ENCODE measurements around the gene TYW5. TPM values are rescaled to one million over a fixed set of nuclear protein-coding genes. Genes with fewer than 3 reads are reported as not detected.
A peak's percentile ranks its signal among the peaks of the same experiment; 100 is the strongest.

The TYW5 gene
- total and polyA plus RNA-seq, 9 donors, result 5.9 to 8.8 (median 7.4) TPM

- Histone ChIP-seq H3K4me3 (ENCODE audit: low read length) (no peak overlapping the region), H3K36me3 (ENCODE audit: control insufficient read depth, insufficient read depth, low read length) (no peaks in the 10 kb centered on the region), H3K27me3 (ENCODE audit: control insufficient read depth, insufficient read depth, low read length) (no peaks in the 10 kb centered on the region), H3K27ac (ENCODE audit: low read length) (no peak overlapping the region), H3K4me1 (ENCODE audit: control insufficient read depth, insufficient read depth, low read length) (peaks cover 15% of the 10 kb centered on the region), H3K9me3 (replicated peaks; ENCODE audit: control insufficient read depth, low read depth, low read length) (no peaks in the 10 kb centered on the region)
- WGBS (ENCODE audit: insufficient coverage), result 83% methylated on average over 1 of the region's 5 CpGs
- DNase-seq, result no peak
Measured at GRCh38 chr2:199989822-199990221, 34.5 kb upstream of the TYW5 start.

GRCh38 chr2:199988151-199988550 is 32.9 kb upstream of the TYW5 start:
- Histone ChIP-seq H3K4me3 (ENCODE audit: low read length) (no peak overlapping the region), H3K4me1 (ENCODE audit: control insufficient read depth, insufficient read depth, low read length) (peaks cover 24% of the 10 kb centered on the region), H3K27me3 (ENCODE audit: control insufficient read depth, insufficient read depth, low read length) (no peaks in the 10 kb centered on the region), H3K9me3 (replicated peaks; ENCODE audit: control insufficient read depth, low read depth, low read length) (no peaks in the 10 kb centered on the region), H3K27ac (ENCODE audit: low read length) (peak overlapping the region; percentile 87), H3K36me3 (ENCODE audit: control insufficient read depth, insufficient read depth, low read length) (no peaks in the 10 kb centered on the region)
- DNase-seq, result peak; percentile 94
- WGBS (ENCODE audit: insufficient coverage), result 0% methylated on average over 2 of the region's 7 CpGs

- Histone ChIP-seq H3K4me3 (ENCODE audit: low read length) (no peak overlapping the region), H3K27me3 (ENCODE audit: control insufficient read depth, insufficient read depth, low read length) (no peaks in the 10 kb centered on the region), H3K36me3 (ENCODE audit: control insufficient read depth, insufficient read depth, low read length) (no peaks in the 10 kb centered on the region), H3K4me1 (ENCODE audit: control insufficient read depth, insufficient read depth, low read length) (peaks cover 25% of the 10 kb centered on the region), H3K9me3 (replicated peaks; ENCODE audit: control insufficient read depth, low read depth, low read length) (no peaks in the 10 kb centered on the region), H3K27ac (ENCODE audit: low read length) (peak overlapping the region; percentile 87)
- WGBS (ENCODE audit: insufficient coverage), result no CpG with 5 or more reads among the region's 2 CpGs
- DNase-seq, result no peak
Measured at GRCh38 chr2:199987586-199987985, 32.3 kb upstream of the TYW5 start.

DNA sequence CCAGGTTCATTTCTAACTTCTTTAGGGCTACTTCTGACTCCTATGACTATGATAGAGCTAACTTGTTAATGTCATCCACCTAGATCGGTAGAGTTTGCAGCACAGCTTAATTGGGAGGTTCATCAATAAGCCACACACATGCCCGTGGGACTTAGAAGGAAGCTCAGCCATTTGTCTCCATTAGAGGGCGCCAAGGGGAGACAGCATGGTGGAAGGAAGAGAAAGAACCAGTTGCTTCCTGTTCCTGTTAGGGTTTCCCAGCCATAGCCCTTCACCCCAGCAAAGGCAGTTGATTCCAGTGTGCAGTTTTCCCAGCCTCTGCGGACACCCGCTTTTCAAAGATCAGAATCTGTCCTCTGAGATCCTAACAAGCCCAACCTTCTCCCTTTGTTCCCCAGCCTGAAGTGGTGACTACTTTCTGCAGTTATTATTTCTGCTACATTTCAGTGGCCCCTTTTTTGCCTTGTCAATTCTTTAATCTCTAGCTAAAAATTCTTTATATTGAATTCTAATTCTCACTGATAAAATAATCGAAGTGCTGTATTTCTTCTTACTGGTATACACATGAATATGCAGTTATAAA is 30.4 kb upstream of the TYW5 start:
- WGBS (ENCODE audit: insufficient coverage), result 85% methylated on average over 4 of the region's 6 CpGs
- Histone ChIP-seq H3K27ac (ENCODE audit: low read length) (peak overlapping the region; percentile 32), H3K4me1 (ENCODE audit: control insufficient read depth, insufficient read depth, low read length) (peaks cover 29% of the 10 kb centered on the region), H3K27me3 (ENCODE audit: control insufficient read depth, insufficient read depth, low read length) (no peaks in the 10 kb centered on the region), H3K36me3 (ENCODE audit: control insufficient read depth, insufficient read depth, low read length) (no peaks in the 10 kb centered on the region), H3K4me3 (ENCODE audit: low read length) (no peak overlapping the region), H3K9me3 (replicated peaks; ENCODE audit: control insufficient read depth, low read depth, low read length) (no peaks in the 10 kb centered on the region)
- DNase-seq, result peak; percentile 83

GRCh38 chr2:199984755-199985154 is 29.5 kb upstream of the TYW5 start:
- DNase-seq, result peak; percentile 95

GRCh38 chr2:199984159-199984558 is 28.9 kb upstream of the TYW5 start:
- no peaks in the 10 kb centered on the region for H3K9me3 ChIP-seq (replicated peaks; ENCODE audit: control insufficient read depth, low read depth, low read length)
- no peaks in the 10 kb centered on the region for H3K27me3 ChIP-seq (ENCODE audit: control insufficient read depth, insufficient read depth, low read length)
- peak; percentile 55 for DNase-seq
- peak overlapping the region; percentile 66 for H3K27ac ChIP-seq (ENCODE audit: low read length)
- no peaks in the 10 kb centered on the region for H3K36me3 ChIP-seq (ENCODE audit: control insufficient read depth, insufficient read depth, low read length)
- peaks cover 36% of the 10 kb centered on the region for H3K4me1 ChIP-seq (ENCODE audit: control insufficient read depth, insufficient read depth, low read length)
- WGBS (ENCODE audit: insufficient coverage), result 71% methylated on average over 3 of the region's 4 CpGs
- no peak overlapping the region for H3K4me3 ChIP-seq (ENCODE audit: low read length)

More at GRCh38 chr2:199984755-199985154, 29.5 kb upstream of the TYW5 start:
- no CpG with 5 or more reads among the region's 2 CpGs for WGBS (ENCODE audit: insufficient coverage)
- H3K36me3 ChIP-seq (ENCODE audit: control insufficient read depth, insufficient read depth, low read length), result no peaks in the 10 kb centered on the region
- H3K9me3 ChIP-seq (replicated peaks; ENCODE audit: control insufficient read depth, low read depth, low read length), result no peaks in the 10 kb centered on the region
- H3K4me1 ChIP-seq (ENCODE audit: control insufficient read depth, insufficient read depth, low read length), result peaks cover 31% of the 10 kb centered on the region
- peak overlapping the region; percentile 67 for H3K27ac ChIP-seq (ENCODE audit: low read length)
- no peak overlapping the region for H3K4me3 ChIP-seq (ENCODE audit: low read length)
- H3K27me3 ChIP-seq (ENCODE audit: control insufficient read depth, insufficient read depth, low read length), result no peaks in the 10 kb centered on the region

DNA sequence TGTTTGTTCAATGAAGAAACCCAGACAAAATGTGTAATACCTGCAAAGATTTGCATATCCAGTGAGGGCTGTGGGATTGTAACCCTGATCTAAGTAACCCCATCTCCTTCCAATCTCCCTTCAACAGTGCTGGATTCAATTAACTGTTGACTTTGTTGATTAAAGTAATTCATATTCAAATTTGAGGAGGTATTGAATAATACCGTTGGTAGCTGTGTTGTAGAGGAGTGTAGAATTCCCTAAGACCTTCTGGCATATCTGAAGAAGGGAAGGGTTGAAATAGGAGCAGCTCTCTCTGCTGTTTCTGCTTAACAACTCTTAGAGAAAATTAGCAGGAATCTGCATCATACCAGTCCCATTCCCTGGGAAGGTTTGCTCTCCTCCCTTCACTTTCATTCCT is 28.2 kb upstream of the TYW5 start:
- WGBS (ENCODE audit: insufficient coverage), result 67% methylated on average over 1 of the region's 1 CpG

GRCh38 chr2:199982126-199982843 is 27.0 kb upstream of the TYW5 start:
- Histone ChIP-seq H3K27ac (ENCODE audit: low read length) (no peak overlapping the region), H3K9me3 (replicated peaks; ENCODE audit: control insufficient read depth, low read depth, low read length) (no peaks in the 10 kb centered on the region), H3K27me3 (ENCODE audit: control insufficient read depth, insufficient read depth, low read length) (no peaks in the 10 kb centered on the region), H3K4me1 (ENCODE audit: control insufficient read depth, insufficient read depth, low read length) (peaks cover 27% of the 10 kb centered on the region), H3K36me3 (ENCODE audit: control insufficient read depth, insufficient read depth, low read length) (no peaks in the 10 kb centered on the region), H3K4me3 (ENCODE audit: low read length) (no peak overlapping the region)
- 73% methylated on average over 4 of the region's 5 CpGs for WGBS (ENCODE audit: insufficient coverage)
- DNase-seq, result peak; percentile 63

More for the DNA sequence above, 28.2 kb upstream of the TYW5 start:
- no peak for DNase-seq
- H3K9me3 ChIP-seq (replicated peaks; ENCODE audit: control insufficient read depth, low read depth, low read length), result no peaks in the 10 kb centered on the region
- no peak overlapping the region for H3K27ac ChIP-seq (ENCODE audit: low read length)
- no peaks in the 10 kb centered on the region for H3K27me3 ChIP-seq (ENCODE audit: control insufficient read depth, insufficient read depth, low read length)
- no peak overlapping the region for H3K4me3 ChIP-seq (ENCODE audit: low read length)
- peaks cover 31% of the 10 kb centered on the region for H3K4me1 ChIP-seq (ENCODE audit: control insufficient read depth, insufficient read depth, low read length)
- H3K36me3 ChIP-seq (ENCODE audit: control insufficient read depth, insufficient read depth, low read length), result no peaks in the 10 kb centered on the region

- Histone ChIP-seq H3K9me3 (replicated peaks; ENCODE audit: control insufficient read depth, low read depth, low read length) (no peaks in the 10 kb centered on the region), H3K4me1 (ENCODE audit: control insufficient read depth, insufficient read depth, low read length) (peaks cover 21% of the 10 kb centered on the region), H3K27ac (ENCODE audit: low read length) (peak overlapping the region; percentile 80), H3K27me3 (ENCODE audit: control insufficient read depth, insufficient read depth, low read length) (no peaks in the 10 kb centered on the region), H3K4me3 (ENCODE audit: low read length) (peak overlapping the region; percentile 29), H3K36me3 (ENCODE audit: control insufficient read depth, insufficient read depth, low read length) (no peaks in the 10 kb centered on the region)
- DNase-seq, result peak; percentile 93
- WGBS (ENCODE audit: insufficient coverage), result 0% methylated on average over 5 of the region's 12 CpGs
Measured at GRCh38 chr2:199979832-199980628, 24.7 kb upstream of the TYW5 start.

GRCh38 chr2:199979398-199979797 is 24.1 kb upstream of the TYW5 start:
- DNase-seq, result no peak
- Histone ChIP-seq H3K4me1 (ENCODE audit: control insufficient read depth, insufficient read depth, low read length) (peaks cover 20% of the 10 kb centered on the region), H3K27ac (ENCODE audit: low read length) (peak overlapping the region; percentile 80), H3K36me3 (ENCODE audit: control insufficient read depth, insufficient read depth, low read length) (no peaks in the 10 kb centered on the region), H3K4me3 (ENCODE audit: low read length) (peak overlapping the region; percentile 29), H3K9me3 (replicated peaks; ENCODE audit: control insufficient read depth, low read depth, low read length) (no peaks in the 10 kb centered on the region), H3K27me3 (ENCODE audit: control insufficient read depth, insufficient read depth, low read length) (no peaks in the 10 kb centered on the region)
- WGBS (ENCODE audit: insufficient coverage), result 29% methylated on average over 1 of the region's 5 CpGs

Measured in muscle of leg (tissue), 11 donors.